ENCODE measurements around the gene MAOB. TPM values are rescaled to one million over a fixed set of nuclear protein-coding genes. Genes with fewer than 3 reads are reported as not detected.

Gene MAOB
- total RNA-seq, 1 experiment from 2014 or later: not detected

DNA sequence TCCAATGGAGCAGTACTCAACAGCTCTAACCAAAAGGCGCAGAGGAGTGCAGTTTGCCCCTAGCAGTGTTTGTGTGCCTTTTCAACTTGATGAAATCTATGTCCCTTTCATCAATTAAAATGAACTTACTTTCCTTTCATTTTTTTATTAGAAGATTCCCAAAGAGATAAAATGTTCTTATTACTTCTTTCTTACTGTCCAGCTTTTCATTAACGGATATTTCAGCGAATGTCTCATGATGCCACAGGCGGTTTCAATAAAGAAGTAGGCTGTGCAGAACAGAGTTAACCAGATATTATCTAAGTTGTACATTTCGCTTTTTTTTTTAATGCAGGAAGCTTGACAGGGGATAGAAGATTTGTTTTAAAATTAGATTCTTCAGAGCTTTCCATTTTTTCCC lies 3.4 kb upstream of the MAOB start:
- no peak overlapping the region for H3K4me3 Mint-ChIP-seq (ENCODE audit: unreplicated experiment)
- POLR2A ChIA-PET: interaction anchor here (0.7 kb wide), 1 partner anchor 18 kb away, joined by 3 read pairs; no protein-coding TSS in a partner anchor
- DNase-seq (ENCODE audit: unreplicated experiment): no peak
- peaks cover 2% of the 10 kb centered on the region for H3K4me1 Mint-ChIP-seq (ENCODE audit: insufficient read depth, unreplicated experiment)
- H3K27ac Mint-ChIP-seq (ENCODE audit: low read depth, unreplicated experiment): no peak overlapping the region
- H3K36me3 Mint-ChIP-seq (ENCODE audit: insufficient read depth, unreplicated experiment): no peaks in the 10 kb centered on the region
- H3K9me3 Mint-ChIP-seq (ENCODE audit: unreplicated experiment): peaks cover 18% of the 10 kb centered on the region
- TF ChIP-seq, protein P1, sequence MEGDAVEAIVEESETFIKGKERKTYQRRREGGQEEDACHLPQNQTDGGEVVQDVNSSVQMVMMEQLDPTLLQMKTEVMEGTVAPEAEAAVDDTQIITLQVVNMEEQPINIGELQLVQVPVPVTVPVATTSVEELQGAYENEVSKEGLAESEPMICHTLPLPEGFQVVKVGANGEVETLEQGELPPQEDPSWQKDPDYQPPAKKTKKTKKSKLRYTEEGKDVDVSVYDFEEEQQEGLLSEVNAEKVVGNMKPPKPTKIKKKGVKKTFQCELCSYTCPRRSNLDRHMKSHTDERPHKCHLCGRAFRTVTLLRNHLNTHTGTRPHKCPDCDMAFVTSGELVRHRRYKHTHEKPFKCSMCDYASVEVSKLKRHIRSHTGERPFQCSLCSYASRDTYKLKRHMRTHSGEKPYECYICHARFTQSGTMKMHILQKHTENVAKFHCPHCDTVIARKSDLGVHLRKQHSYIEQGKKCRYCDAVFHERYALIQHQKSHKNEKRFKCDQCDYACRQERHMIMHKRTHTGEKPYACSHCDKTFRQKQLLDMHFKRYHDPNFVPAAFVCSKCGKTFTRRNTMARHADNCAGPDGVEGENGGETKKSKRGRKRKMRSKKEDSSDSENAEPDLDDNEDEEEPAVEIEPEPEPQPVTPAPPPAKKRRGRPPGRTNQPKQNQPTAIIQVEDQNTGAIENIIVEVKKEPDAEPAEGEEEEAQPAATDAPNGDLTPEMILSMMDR (IDR thresholded peaks at IDR 0.05; ENCODE audit: unreplicated experiment): no peak
- H3K27me3 Mint-ChIP-seq (ENCODE audit: insufficient read depth, unreplicated experiment): peaks cover 21% of the 10 kb centered on the region
- intact Hi-C loops (cut with micrococcal nuclease): no loop called here
- BruUV-seq (replicated peaks): no TSS peak
- CTCF ChIA-PET: no interaction called here

DNA sequence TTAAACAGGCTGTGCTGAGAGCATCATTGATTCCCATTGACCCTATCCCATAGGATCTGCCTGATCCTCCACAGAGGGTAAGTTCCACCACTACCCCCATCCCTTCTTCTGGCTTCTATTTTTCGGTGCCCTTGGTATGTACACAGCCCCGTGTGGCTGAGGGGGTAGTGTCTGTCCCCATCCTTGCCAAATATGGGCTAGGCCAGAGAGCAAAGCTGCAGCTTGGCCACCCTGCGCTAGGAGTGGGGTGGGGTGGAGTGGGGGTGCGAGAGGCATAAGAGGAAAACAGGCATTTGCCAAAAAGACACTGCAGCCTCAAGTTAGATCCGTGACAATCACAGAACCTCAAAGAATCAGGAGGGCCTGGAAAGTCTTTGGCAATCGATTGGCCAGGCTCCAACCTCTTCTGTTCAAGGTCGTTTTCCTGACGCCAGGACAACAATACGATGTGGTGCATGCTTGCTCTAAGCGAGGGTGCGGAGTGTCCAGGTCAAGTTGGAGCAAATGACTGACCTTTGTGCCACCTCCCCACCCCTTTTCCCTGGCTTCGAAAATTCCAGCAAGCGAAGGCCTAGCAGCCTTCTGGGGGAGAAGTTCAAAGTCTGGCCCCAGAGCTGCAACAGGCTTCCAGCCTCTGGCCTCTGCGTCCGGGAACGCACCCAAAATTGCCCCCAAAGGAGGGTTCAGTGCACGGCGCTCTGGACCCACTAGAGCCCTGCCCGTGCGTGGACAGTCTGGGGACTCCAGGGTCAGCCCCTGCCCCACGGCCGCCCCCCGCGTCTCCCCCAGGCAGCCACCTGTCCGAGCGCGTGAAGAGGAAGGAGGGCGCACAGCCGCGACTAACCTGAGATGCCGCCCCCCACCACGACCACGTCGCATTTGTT lies 598 bp downstream of the MAOB start:
- TF ChIP-seq, protein P1 (IDR thresholded peaks at IDR 0.05; ENCODE audit: unreplicated experiment): no peak
- BruUV-seq (replicated peaks): no TSS peak
- peak; percentile 25 for DNase-seq (ENCODE audit: unreplicated experiment)
- Mint-ChIP-seq H3K9me3 (ENCODE audit: unreplicated experiment) (no peaks in the 10 kb centered on the region), H3K4me3 (ENCODE audit: unreplicated experiment) (no peak overlapping the region), H3K27ac (ENCODE audit: low read depth, unreplicated experiment) (no peak overlapping the region), H3K27me3 (ENCODE audit: insufficient read depth, unreplicated experiment) (peaks cover 48% of the 10 kb centered on the region), H3K4me1 (ENCODE audit: insufficient read depth, unreplicated experiment) (peaks cover 6% of the 10 kb centered on the region), H3K36me3 (ENCODE audit: insufficient read depth, unreplicated experiment) (no peaks in the 10 kb centered on the region)
- ChIA-PET CTCF (no interaction called here), POLR2A (no interaction called here)
- intact Hi-C loops (cut with micrococcal nuclease): no loop called here

DNA sequence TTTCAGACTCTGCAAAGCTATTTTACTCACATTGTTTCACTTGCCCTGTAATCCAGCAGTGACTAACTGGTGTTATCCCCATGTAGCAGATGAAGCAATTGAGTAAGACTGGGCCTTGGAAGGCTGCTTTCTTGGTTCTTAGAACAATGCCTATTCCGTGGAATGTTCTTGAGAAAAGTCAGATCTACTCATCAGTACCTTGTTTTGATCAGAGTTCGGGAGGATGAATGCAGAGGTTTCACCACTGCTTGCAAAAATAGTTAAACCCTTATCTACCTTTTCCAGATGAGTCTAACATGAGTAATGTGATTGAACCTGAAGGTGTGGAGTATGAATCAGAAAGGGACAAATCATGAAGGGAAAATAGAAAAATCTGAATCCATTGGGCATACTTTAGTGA lies 1.8 kb downstream of the MAOB start:
- POLR2A ChIA-PET: no interaction called here
- Mint-ChIP-seq H3K36me3 (ENCODE audit: insufficient read depth, unreplicated experiment) (no peaks in the 10 kb centered on the region), H3K4me3 (ENCODE audit: unreplicated experiment) (no peak overlapping the region), H3K4me1 (ENCODE audit: insufficient read depth, unreplicated experiment) (peaks cover 6% of the 10 kb centered on the region), H3K27me3 (ENCODE audit: insufficient read depth, unreplicated experiment) (peaks cover 48% of the 10 kb centered on the region), H3K27ac (ENCODE audit: low read depth, unreplicated experiment) (no peak overlapping the region), H3K9me3 (ENCODE audit: unreplicated experiment) (no peaks in the 10 kb centered on the region)
- no TSS peak for BruUV-seq (replicated peaks)
- intact Hi-C loops (cut with micrococcal nuclease): no loop called here
- peak; percentile 20 for DNase-seq (ENCODE audit: unreplicated experiment)
- CTCF ChIA-PET: interaction anchor here (1.2 kb wide), 1 partner anchor 45 kb away, joined by 3 read pairs; no protein-coding TSS in a partner anchor
- TF ChIP-seq, protein P1 (IDR thresholded peaks at IDR 0.05; ENCODE audit: unreplicated experiment): no peak

DNA sequence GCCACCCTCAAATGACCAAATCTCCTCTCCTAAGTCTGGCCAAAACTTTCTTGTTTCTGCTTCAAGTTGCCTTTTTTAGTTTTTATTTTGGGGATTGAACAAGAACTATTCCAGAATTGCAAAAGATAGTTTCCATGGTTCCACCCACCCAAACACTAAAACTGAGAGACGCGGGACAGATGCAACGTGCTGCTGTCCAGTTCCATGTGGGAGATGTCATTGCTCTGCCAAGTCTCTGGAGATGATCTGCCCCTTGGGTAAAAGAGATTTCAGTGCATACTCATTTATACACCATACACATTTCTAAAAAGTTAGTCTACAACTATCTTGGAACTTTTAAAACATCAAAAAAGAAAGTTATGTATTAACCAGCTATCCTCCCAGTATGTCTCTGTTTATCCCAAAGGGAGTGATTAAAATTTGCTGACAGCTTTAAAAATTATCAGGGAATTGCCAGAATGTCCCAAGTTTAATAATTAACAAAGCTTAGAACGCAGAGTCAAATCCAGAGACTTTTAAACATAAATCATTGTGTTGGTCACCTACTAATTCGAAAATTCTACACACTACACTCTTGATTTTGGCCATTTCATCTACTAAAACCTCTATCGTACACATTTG lies 3.2 kb downstream of the MAOB start:
- no peaks in the 10 kb centered on the region for H3K36me3 Mint-ChIP-seq (ENCODE audit: insufficient read depth, unreplicated experiment)
- TF ChIP-seq, protein P1 (IDR thresholded peaks at IDR 0.05; ENCODE audit: unreplicated experiment): no peak
- no peak overlapping the region for H3K27ac Mint-ChIP-seq (ENCODE audit: low read depth, unreplicated experiment)
- H3K4me3 Mint-ChIP-seq (ENCODE audit: unreplicated experiment): no peak overlapping the region
- peaks cover 61% of the 10 kb centered on the region for H3K27me3 Mint-ChIP-seq (ENCODE audit: insufficient read depth, unreplicated experiment)
- no peaks in the 10 kb centered on the region for H3K9me3 Mint-ChIP-seq (ENCODE audit: unreplicated experiment)
- ChIA-PET CTCF (interaction anchor here (1.2 kb wide), 1 partner anchor 43 kb away, joined by 3 read pairs; no protein-coding TSS in a partner anchor), POLR2A (no interaction called here)
- intact Hi-C loops (cut with micrococcal nuclease): no loop called here
- BruUV-seq (replicated peaks): no TSS peak
- peaks cover 6% of the 10 kb centered on the region for H3K4me1 Mint-ChIP-seq (ENCODE audit: insufficient read depth, unreplicated experiment)
- no peak for DNase-seq (ENCODE audit: unreplicated experiment)

Measured in MCF 10A (cell line).